IMR-90 (cell line): ENCODE results near the gene WNT10A. TPM values are rescaled to one million over a fixed set of nuclear protein-coding genes. Genes with fewer than 3 reads are reported as not detected.

Experiments
- ATAC-seq: fragments of 200-7000 bp; cut with Tn5 transposase; 2 replicates; pipeline ENCODE4 v1.9.1; 2020; ENCODE audit warnings: low read depth, mild to moderate bottlenecking, moderate library complexity
- BruUV-seq: library from RNA; stranded (reverse); fragments of 400-500 nt; replicated peaks from 2 replicates; lab custom pipeline; 2021; lab: Mats Ljungman, UMichigan
- CTCF ChIA-PET: fragments of 300-600 bp; formaldehyde crosslinking; extraction: SDS; loops from one replicate; lab custom pipeline; 2021; ENCODE audit warnings: antibody characterized with exemption; lab: Yijun Ruan, JAX
- POLR2A ChIA-PET: fragments of 300-600 bp; sonication (Branson Sonifier 250); formaldehyde crosslinking; loops from one replicate; lab custom pipeline; 2022; ENCODE audit warnings: antibody characterized with exemption; ENCODE audit not compliant: unreplicated experiment; lab: Charles Lee
- DNase-seq: peaks from one replicate; pipeline ENCODE4 v3.0.0; 2013
- H2AFZ ChIP-seq: replicated peaks from 2 replicates; pipeline ENCODE3; 2013; ENCODE audit warnings: low read length, mild to moderate bottlenecking; ENCODE audit not compliant: poor library complexity
- H2AK5ac ChIP-seq: 2 replicates; pipeline ENCODE4 v1.6.1; 2013; ENCODE audit warnings: low read depth, low read length, inconsistent platforms
- H2AK9ac ChIP-seq: replicated peaks from 2 replicates; pipeline ENCODE3; 2013; ENCODE audit warnings: mild to moderate bottlenecking, low read depth, low read length, moderate library complexity; ENCODE audit not compliant: poor library complexity
- H2BK120ac ChIP-seq: 2 replicates; pipeline ENCODE4 v1.6.1; 2013; ENCODE audit warnings: low read depth, low read length, inconsistent platforms
- H2BK15ac ChIP-seq: 3 replicates; pipeline ENCODE4 v1.6.1; 2013; ENCODE audit warnings: low read depth, low read length, inconsistent platforms
- H2BK20ac ChIP-seq: 2 replicates; pipeline ENCODE4 v1.6.1; 2013; ENCODE audit warnings: low read depth, mild to moderate bottlenecking, inconsistent platforms, low read length, moderate library complexity
- H2BK5ac ChIP-seq: 2 replicates; pipeline ENCODE4 v1.6.1; 2013; ENCODE audit warnings: mild to moderate bottlenecking, low read depth, low read length, inconsistent platforms; ENCODE audit not compliant: poor library complexity, severe bottlenecking
- H3K14ac ChIP-seq: replicated peaks from 2 replicates; pipeline ENCODE4 v1.6.1; 2013; ENCODE audit warnings: low read depth, low read length, inconsistent platforms
- H3K18ac ChIP-seq: 2 replicates; pipeline ENCODE4 v1.6.1; 2013; ENCODE audit warnings: low read depth, low read length, control low read depth
- H3K23ac ChIP-seq: 2 replicates; pipeline ENCODE4 v1.6.1; 2013; ENCODE audit warnings: low read depth, low read length, inconsistent platforms
- H3K27ac ChIP-seq: 2 replicates; pipeline ENCODE4 v1.5.1; 2013; ENCODE audit warnings: mild to moderate bottlenecking, control low read depth, low read length; ENCODE audit not compliant: insufficient read depth
- H3K27me3 ChIP-seq: 2 replicates; pipeline ENCODE4 v1.6.1; 2013; ENCODE audit warnings: low read length; ENCODE audit not compliant: control insufficient read depth, insufficient read depth
- H3K36me3 ChIP-seq: 2 replicates; pipeline ENCODE4 v1.6.1; 2013; ENCODE audit warnings: low read length, mixed read lengths; ENCODE audit not compliant: control insufficient read depth, insufficient read depth
- H3K4ac ChIP-seq: 2 replicates; pipeline ENCODE4 v1.6.1; 2013; ENCODE audit warnings: low read depth, low read length, inconsistent platforms
- H3K4me1 ChIP-seq: 2 replicates; pipeline ENCODE4 v1.6.1; 2013; ENCODE audit warnings: low read length, mixed read lengths; ENCODE audit not compliant: control insufficient read depth, insufficient read depth
- H3K4me2 ChIP-seq: 2 replicates; pipeline ENCODE4 v1.6.1; 2013; ENCODE audit warnings: low read depth, mild to moderate bottlenecking, control low read depth, low read length, moderate library complexity
- H3K4me3 ChIP-seq: 2 replicates; pipeline ENCODE4 v1.5.1; 2013; ENCODE audit warnings: low read depth, mild to moderate bottlenecking, control low read depth, low read length, moderate library complexity; ENCODE audit not compliant: insufficient read depth
- H3K56ac ChIP-seq: 2 replicates; pipeline ENCODE4 v1.6.1; 2013; ENCODE audit warnings: low read length, inconsistent platforms; ENCODE audit not compliant: insufficient read depth; ENCODE audit errors: extremely low read depth
- H3K79me1 ChIP-seq, 2 experiments: 2 replicates each; pipeline ENCODE4 v1.6.1; 2013; ENCODE audit warnings: low read length in 2 of 2, inconsistent platforms in 1 of 2, low read depth in 1 of 2
- H3K9ac ChIP-seq: 2 replicates; pipeline ENCODE4 v1.6.1; 2013; ENCODE audit warnings: low read depth, low read length, control low read depth
- H3K9me1 ChIP-seq: 2 replicates; pipeline ENCODE4 v1.6.1; 2013; ENCODE audit warnings: low read length, inconsistent platforms; ENCODE audit not compliant: insufficient read depth
- H3K9me3 ChIP-seq: 2 replicates; pipeline ENCODE4 v1.6.1; 2013; ENCODE audit warnings: low read length; ENCODE audit not compliant: control insufficient read depth, insufficient read depth
- H4K20me1 ChIP-seq: 2 replicates; pipeline ENCODE4 v1.6.1; 2013; ENCODE audit warnings: low read length, inconsistent platforms; ENCODE audit not compliant: insufficient read depth
- H4K5ac ChIP-seq: 2 replicates; pipeline ENCODE4 v1.6.1; 2013; ENCODE audit warnings: mild to moderate bottlenecking, low read depth, low read length, control low read depth
- H4K8ac ChIP-seq, 2 experiments: 2 replicates each; pipeline ENCODE4 v1.6.1; 2013; ENCODE audit warnings: low read depth in 2 of 2, low read length in 2 of 2, control low read depth in 1 of 2, inconsistent platforms in 1 of 2
- H4K91ac ChIP-seq: 2 replicates; pipeline ENCODE4 v1.6.1; 2013; ENCODE audit warnings: low read depth, low read length, inconsistent platforms; ENCODE audit not compliant: insufficient read depth
- BHLHE40 ChIP-seq: fragments of 150-350 bp; IDR thresholded peaks from 2 replicates; pipeline ENCODE4 v1.6.1; 2016; ENCODE audit warnings: mild to moderate bottlenecking, low read depth, low read length
- CEBPB ChIP-seq: IDR thresholded peaks from 2 replicates; pipeline ENCODE4 v1.6.1; 2012; ENCODE audit warnings: low read depth, low read length, improper control_type of control experiment
- CHD1 ChIP-seq: IDR thresholded peaks from 2 replicates; pipeline ENCODE4 v1.6.1; 2012; ENCODE audit warnings: low read depth, low read length, improper control_type of control experiment
- CTCF ChIP-seq: conservative IDR thresholded peaks from 2 replicates; pipeline ENCODE4 v1.5.1; 2012; ENCODE audit warnings: mild to moderate bottlenecking, low read depth, low read length, improper control_type of control experiment
- MAFK ChIP-seq: IDR thresholded peaks from 2 replicates; pipeline ENCODE4 v1.6.1; 2012; ENCODE audit warnings: low read depth, low read length, improper control_type of control experiment
- MXI1 ChIP-seq: IDR thresholded peaks from 2 replicates; pipeline ENCODE4 v1.6.1; 2012; ENCODE audit warnings: low read depth, mild to moderate bottlenecking, low read length, moderate library complexity, borderline replicate concordance
- NFE2L2 ChIP-seq: fragments of 150-350 bp; IDR thresholded peaks from 2 replicates; pipeline ENCODE4 v1.6.1; 2016; ENCODE audit warnings: low read depth, mild to moderate bottlenecking, low read length
- POLR2A ChIP-seq: IDR thresholded peaks from 2 replicates; pipeline ENCODE4 v1.6.1; 2012; ENCODE audit warnings: mild to moderate bottlenecking, low read depth, low read length
- RAD21 ChIP-seq: IDR thresholded peaks from 2 replicates; pipeline ENCODE4 v1.6.1; 2012; ENCODE audit warnings: low read length, improper control_type of control experiment
- RCOR1 ChIP-seq: IDR thresholded peaks from 2 replicates; pipeline ENCODE4 v1.6.1; 2012; ENCODE audit warnings: mild to moderate bottlenecking, low read length, improper control_type of control experiment; ENCODE audit not compliant: insufficient replicate concordance
- SMC3 ChIP-seq: fragments of 150-350 bp; IDR thresholded peaks from 2 replicates; pipeline ENCODE4 v1.6.1; 2016; ENCODE audit warnings: low read depth, mild to moderate bottlenecking, antibody characterized with exemption, low read length, moderate library complexity
- WGBS, 2 experiments: methylation state at CpG; one replicate each; pipeline versions ENCODE4 v1.1.5 to v1.1.7; 2013; ENCODE audit warnings: missing lambda C conversion rate in 2 of 2; ENCODE audit not compliant: insufficient read length in 1 of 2; ENCODE audit errors: extremely low coverage in 2 of 2; 5-methylcytosine and 5-hydroxymethylcytosine counted together
- dilution Hi-C: fragments of 300-500 bp; cut with HindIII; formaldehyde crosslinking; loops from one replicate; pipeline ENCODE4 v1.14.3; 2018; ENCODE audit warnings: low sequenced_read_pairs; ENCODE audit not compliant: unreplicated experiment
- in situ Hi-C: fragments of 300-500 bp; cut with MboI; formaldehyde crosslinking; loops from 3 replicates; pipeline ENCODE4 v1.14.3; 2019; ENCODE audit warnings: low sequenced_read_pairs, inconsistent platforms, mixed read lengths
- intact Hi-C: fragments of 100-400 bp; cut with micrococcal nuclease; formaldehyde crosslinking; loops from 2 replicates; pipeline ENCODE4 v1.10.0; 2022
- polyA plus RNA-seq, 3 experiments: library from polyadenylated mRNA; depleted of rRNA; stranded (reverse); fragments of >200 nt; gene quantifications; 2 replicates each; pipeline ENCODE4 v1.2.3, GENCODE V29; 2012; ENCODE audit warnings: low replicate concordance in 1 of 3
- total RNA-seq: library from RNA; depleted of rRNA; stranded (reverse); fragments of >200 nt; gene quantifications from 2 replicates; pipeline ENCODE4 v1.2.3, GENCODE V29; 2012

WNT10A gene
- total and polyA plus RNA-seq, 2 of the 4 experiments (the other 2 are of a cell fraction) = not detected

GRCh38 chr2:218849721-218850120 is 30.9 kb upstream of the WNT10A start:
- Histone ChIP-seq H4K91ac (no peak overlapping the region), H3K27ac (no peak overlapping the region), H4K5ac (no peak overlapping the region), H3K4me1 (no peaks in the 10 kb centered on the region), H3K56ac (no peak overlapping the region), H3K4me3 (no peak overlapping the region), H3K23ac (no peak overlapping the region), H3K36me3 (no peaks in the 10 kb centered on the region), H3K27me3 (peaks cover 26% of the 10 kb centered on the region), H3K9ac (no peak overlapping the region), H2BK20ac (no peak overlapping the region), H2BK15ac (no peak overlapping the region), H4K8ac (no peak overlapping the region), H2BK5ac (no peak overlapping the region), H2BK120ac (no peak overlapping the region), H3K4me2 (no peak overlapping the region), H3K9me1 (no peaks in the 10 kb centered on the region), H4K20me1 (no peaks in the 10 kb centered on the region), H3K9me3 (no peaks in the 10 kb centered on the region), H3K4ac (no peak overlapping the region), H3K14ac (no peak overlapping the region), H3K79me1 (no peaks in the 10 kb centered on the region), H3K18ac (no peak overlapping the region), H2AK9ac (no peak overlapping the region), H2AFZ (no peak overlapping the region), H2AK5ac (no peak overlapping the region)
- ChIA-PET CTCF (interaction anchor here (1.0 kb wide), 1 partner anchor 26 kb away, joined by 3 read pairs; no protein-coding TSS in a partner anchor), POLR2A (no interaction called here)
- in situ Hi-C loops = loop anchor here (10.0 kb wide), 1 partner anchor 165 kb away; no protein-coding TSS in a partner anchor
- intact Hi-C loops = no loop called here
- TF ChIP-seq CTCF (no peak), NFE2L2 (no peak), POLR2A (no peak), RCOR1 (no peak), MXI1 (no peak), BHLHE40 (no peak), CHD1 (no peak), SMC3 (no peak), MAFK (no peak), RAD21 (no peak), CEBPB (no peak)
- dilution Hi-C loops = no loop called here
- DNase-seq (no peak), ATAC-seq (no peak)
- WGBS, 2 experiments = 100% methylated on average over 1 of the region's 7 CpGs; no CpG with 5 or more reads in 1 of the 2 experiments
- BruUV-seq = no TSS peak
